Endometrial microvascular endothelial cells (primary cell): Measurements from ENCODE around the gene MRPL38. TPM values are rescaled to one million over a fixed set of nuclear protein-coding genes. Genes with fewer than 3 reads are reported as not detected.

Experiments
- in situ Hi-C: cut with HindIII; loops from 2 replicates; pipeline ENCODE4 v1.10.0; 2017; ENCODE audit warnings: low sequenced_read_pairs, low pct_unique_long_range_greater_than_20kb; ENCODE audit errors: inconsistent ontology term
- total RNA-seq: library from RNA; depleted of rRNA; stranded (reverse); fragments of >200 nt; gene quantifications from one replicate; pipeline ENCODE4 v1.2.3, GENCODE V29; 2015; ENCODE audit errors: inconsistent ontology term

The MRPL38 gene
- total RNA-seq, 1 donor from 2014 or later, result 44.7 TPM

GRCh38 chr17:75922173-75922961 lies 17.7 kb upstream of the MRPL38 start:
- in situ Hi-C loops, result no loop called here

GRCh38 chr17:75921596-75921995 lies 16.9 kb upstream of the MRPL38 start:
- in situ Hi-C loops, result no loop called here

- in situ Hi-C loops, result no loop called here
Observed at GRCh38 chr17:75920045-75920560, 15.4 kb upstream of the MRPL38 start.

GRCh38 chr17:75919611-75920010 lies 14.9 kb upstream of the MRPL38 start:
- in situ Hi-C loops, result no loop called here

GRCh38 chr17:75917917-75918445 lies 13.3 kb upstream of the MRPL38 start:
- in situ Hi-C loops, result no loop called here

GRCh38 chr17:75917141-75917916 lies 12.6 kb upstream of the MRPL38 start:
- in situ Hi-C loops, result no loop called here

GRCh38 chr17:75915268-75915667 lies 10.6 kb upstream of the MRPL38 start:
- in situ Hi-C loops, result no loop called here

GRCh38 chr17:75914643-75915267 lies 10.1 kb upstream of the MRPL38 start:
- in situ Hi-C loops, result no loop called here

GRCh38 chr17:75913537-75914210 lies 9.0 kb upstream of the MRPL38 start:
- in situ Hi-C loops, result no loop called here

GRCh38 chr17:75910699-75911098 lies 6.0 kb upstream of the MRPL38 start:
- in situ Hi-C loops, result no loop called here

- in situ Hi-C loops, result no loop called here
Observed at GRCh38 chr17:75909812-75910274, 5.2 kb upstream of the MRPL38 start.

- in situ Hi-C loops, result no loop called here
Observed at GRCh38 chr17:75909051-75909811, 4.5 kb upstream of the MRPL38 start.

GRCh38 chr17:75908201-75908600 lies 3.5 kb upstream of the MRPL38 start:
- in situ Hi-C loops, result no loop called here

GRCh38 chr17:75906143-75906884 lies 1.6 kb upstream of the MRPL38 start:
- in situ Hi-C loops, result no loop called here

GRCh38 chr17:75902406-75902805 lies 2.3 kb downstream of the MRPL38 start:
- in situ Hi-C loops, result no loop called here

- in situ Hi-C loops, result no loop called here
Observed at GRCh38 chr17:75901727-75902126, 3.0 kb downstream of the MRPL38 start.
